ENCODE measurements around the gene ACER3.
"Not testable (repeated sequence)": the region's sequence is repeated elsewhere in the genome, so short reads cannot be mapped to it uniquely, and the experiment has no call there.

ACER3 gene

GRCh38 chr11:76837696-76838677, 22.7 kb upstream of the ACER3 start:
- DNase-seq = no peak

GRCh38 chr11:76838678-76839068, 22.0 kb upstream of the ACER3 start:
- no peak for DNase-seq

- no peak for DNase-seq
Measured at GRCh38 chr11:76839311-76839710, 21.4 kb upstream of the ACER3 start.

- no peak for DNase-seq
Measured at GRCh38 chr11:76841923-76842452, 18.7 kb upstream of the ACER3 start.

GRCh38 chr11:76843907-76844306, 16.8 kb upstream of the ACER3 start:
- no peak for DNase-seq

- DNase-seq = no peak
Measured at GRCh38 chr11:76844511-76844910, 16.2 kb upstream of the ACER3 start.

GRCh38 chr11:76845069-76845468, 15.6 kb upstream of the ACER3 start:
- no peak for DNase-seq

GRCh38 chr11:76846441-76846840, 14.3 kb upstream of the ACER3 start:
- no peak for DNase-seq

- no peak for DNase-seq
Measured at GRCh38 chr11:76849376-76849775, 11.3 kb upstream of the ACER3 start.

GRCh38 chr11:76850130-76850529, 10.6 kb upstream of the ACER3 start:
- no peak for DNase-seq

- DNase-seq = no peak
Measured at GRCh38 chr11:76850815-76851214, 9.9 kb upstream of the ACER3 start.

GRCh38 chr11:76854709-76855108, 6.0 kb upstream of the ACER3 start:
- no peak for DNase-seq

GRCh38 chr11:76855670-76856069, 5.0 kb upstream of the ACER3 start:
- DNase-seq = not testable (repeated sequence)

- DNase-seq = no peak
Measured at GRCh38 chr11:76856106-76856505, 4.6 kb upstream of the ACER3 start.

GRCh38 chr11:76856571-76856970, 4.1 kb upstream of the ACER3 start:
- no peak for DNase-seq

- no peak for DNase-seq
Measured at GRCh38 chr11:76857781-76858410, 2.8 kb upstream of the ACER3 start.

GRCh38 chr11:76859708-76860227, 950 bp upstream of the ACER3 start:
- no peak for DNase-seq

GRCh38 chr11:76861490-76861953, 804 bp downstream of the ACER3 start:
- DNase-seq = no peak

GRCh38 chr11:76862794-76863193, 2.1 kb downstream of the ACER3 start:
- DNase-seq = not testable (repeated sequence)

- DNase-seq = no peak
Measured at GRCh38 chr11:76863196-76863777, 2.6 kb downstream of the ACER3 start.

GRCh38 chr11:76872959-76873827, 12.5 kb downstream of the ACER3 start:
- no peak for DNase-seq

- DNase-seq = no peak
Measured at GRCh38 chr11:76878014-76878413, 17.3 kb downstream of the ACER3 start.

Data from NCI-H524 treated with DMSO at 0.1 percent for 48 hours (cell line).